GM21786 (cell line): Measurements from ENCODE around the gene NMRAL1.

ENCODE experiments used
- ATAC-seq: cut with Tn5 transposase; IDR thresholded peaks from one replicate; pipeline ENCODE4 v1.9.1; 2021; ENCODE audit not compliant: unreplicated experiment

The NMRAL1 gene

GRCh38 chr16:4467916-4468315 lies 6.5 kb downstream of the NMRAL1 start:
- ATAC-seq = no peak

DNA sequence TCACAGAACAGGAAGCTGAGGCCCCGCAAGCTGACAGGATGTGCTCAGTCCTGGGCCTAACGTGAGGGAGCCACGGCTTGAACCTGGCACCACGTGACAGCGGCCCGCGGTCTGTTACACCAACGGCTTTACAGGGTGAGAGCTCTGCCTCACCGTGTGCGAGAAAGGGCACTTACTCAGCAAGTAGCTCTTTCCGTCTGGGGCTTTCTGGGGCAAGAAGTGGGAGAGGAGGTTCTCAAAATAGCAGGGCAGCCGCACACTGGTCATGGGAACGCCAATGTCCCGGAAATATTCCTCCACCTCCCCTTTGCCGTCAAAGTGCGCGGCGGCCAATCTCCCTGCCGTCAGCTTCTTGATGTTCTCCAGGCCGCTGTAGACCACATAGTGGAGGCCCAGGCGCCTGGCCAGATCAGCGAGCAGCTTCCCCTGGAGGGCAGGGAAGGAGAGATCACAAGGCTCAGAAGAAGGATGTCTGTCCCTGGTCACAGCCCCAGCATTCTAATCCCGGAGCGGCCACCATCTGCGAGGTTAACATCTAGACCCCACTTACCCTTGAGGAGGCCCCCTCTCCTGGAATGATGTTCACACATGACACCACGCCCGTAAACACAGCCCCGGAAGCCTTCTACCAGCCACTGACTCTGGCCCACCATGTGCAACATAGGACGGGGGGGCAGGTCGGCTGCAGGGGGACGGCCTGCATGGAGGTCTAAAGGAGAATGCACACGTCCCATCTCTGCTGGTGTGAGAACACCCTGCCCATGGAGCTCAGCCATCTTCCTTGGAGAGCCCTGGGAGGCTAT lies 8.2 kb downstream of the NMRAL1 start:
- no peak for ATAC-seq

DNA sequence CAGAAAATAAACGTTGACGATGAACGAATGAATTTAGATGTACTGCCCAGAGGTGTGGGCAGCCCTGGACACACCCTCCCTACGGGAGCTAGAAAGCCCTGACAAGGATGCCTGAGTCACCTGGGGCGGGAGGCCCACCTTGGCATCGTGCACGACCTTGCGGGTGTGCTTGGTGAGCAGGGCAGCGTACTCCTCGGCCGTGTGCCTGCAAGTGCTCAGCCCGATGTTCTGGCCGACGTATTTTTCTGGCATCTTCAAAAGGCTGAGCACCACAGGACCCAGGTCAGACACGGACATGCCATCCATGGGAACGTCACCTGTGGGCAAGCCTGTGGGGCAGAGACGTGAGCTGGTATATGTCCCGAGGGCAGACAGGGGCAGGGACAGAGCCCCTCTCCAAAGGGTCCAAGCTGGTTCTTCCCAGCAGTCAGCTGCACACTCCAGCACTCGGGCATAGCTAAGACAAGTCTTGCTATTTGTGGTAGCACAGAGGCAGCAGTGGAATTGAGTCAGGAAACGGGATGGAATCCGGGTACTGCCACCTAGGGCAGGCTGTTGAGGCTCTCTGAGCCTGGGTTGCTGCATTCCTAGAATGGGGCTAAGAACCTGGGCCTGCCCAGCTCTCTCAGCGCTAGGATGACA lies 10.8 kb downstream of the NMRAL1 start:
- ATAC-seq = no peak

GRCh38 chr16:4461250-4462085 lies 13.0 kb downstream of the NMRAL1 start:
- ATAC-seq = no peak

GRCh38 chr16:4460936-4461249 lies 13.5 kb downstream of the NMRAL1 start:
- no peak for ATAC-seq

- ATAC-seq = no peak
Measured at GRCh38 chr16:4455951-4456350, 18.5 kb downstream of the NMRAL1 start.

- no peak for ATAC-seq
Measured at GRCh38 chr16:4455081-4455480, 19.3 kb downstream of the NMRAL1 start.

DNA sequence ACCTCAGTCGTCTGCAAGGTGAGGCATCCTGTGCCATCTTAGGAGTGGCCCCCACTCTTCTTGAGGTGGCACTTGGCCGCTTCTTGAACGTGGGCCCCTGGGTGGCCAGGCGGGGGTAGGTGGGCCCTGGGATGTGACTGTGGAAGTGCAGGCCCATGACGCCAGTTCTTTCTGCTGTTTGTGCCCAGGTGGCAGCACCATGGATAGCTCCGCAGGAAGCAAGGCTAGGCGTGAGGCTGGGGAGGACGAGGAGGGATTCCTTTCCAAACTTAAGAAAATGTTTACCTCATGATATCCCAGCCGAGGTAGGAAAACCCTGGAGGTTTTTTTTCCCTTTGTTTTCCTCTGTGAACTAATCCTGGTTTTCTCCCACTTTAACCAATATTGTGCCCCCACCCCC lies 19.8 kb downstream of the NMRAL1 start:
- no peak for ATAC-seq

GRCh38 chr16:4452674-4453073 lies 21.8 kb downstream of the NMRAL1 start:
- no peak for ATAC-seq

DNA sequence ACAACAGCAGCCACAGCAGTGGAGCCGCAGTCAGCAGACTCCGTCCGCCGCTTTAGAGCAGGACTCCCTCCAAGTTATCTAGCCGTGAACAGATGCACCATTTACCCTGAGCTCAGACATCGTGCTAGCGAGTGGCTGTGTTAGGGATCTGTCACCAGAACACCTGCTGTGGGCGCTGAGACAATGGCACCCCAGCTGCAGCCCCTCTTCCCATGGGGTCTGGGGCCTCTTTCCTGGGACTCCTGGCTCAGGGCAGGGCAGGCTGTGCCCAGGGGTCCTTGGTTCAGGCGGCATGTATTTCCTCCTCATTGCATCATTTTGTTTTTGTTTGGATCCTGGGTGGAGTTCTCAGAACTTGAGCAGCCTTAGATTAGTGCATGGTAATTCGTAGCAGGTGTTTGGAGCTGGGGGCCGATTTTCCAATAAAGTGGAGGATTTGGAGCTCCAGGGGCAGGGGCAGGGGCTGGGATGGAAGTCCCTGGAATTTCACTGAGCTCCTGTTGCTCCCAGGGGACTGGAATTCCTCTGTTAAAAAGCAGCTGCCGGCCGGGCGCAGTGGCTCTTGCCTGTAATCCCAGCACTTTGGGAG lies 23.4 kb downstream of the NMRAL1 start:
- ATAC-seq = no peak

GRCh38 chr16:4450430-4450829 lies 24.0 kb downstream of the NMRAL1 start:
- no peak for ATAC-seq

DNA sequence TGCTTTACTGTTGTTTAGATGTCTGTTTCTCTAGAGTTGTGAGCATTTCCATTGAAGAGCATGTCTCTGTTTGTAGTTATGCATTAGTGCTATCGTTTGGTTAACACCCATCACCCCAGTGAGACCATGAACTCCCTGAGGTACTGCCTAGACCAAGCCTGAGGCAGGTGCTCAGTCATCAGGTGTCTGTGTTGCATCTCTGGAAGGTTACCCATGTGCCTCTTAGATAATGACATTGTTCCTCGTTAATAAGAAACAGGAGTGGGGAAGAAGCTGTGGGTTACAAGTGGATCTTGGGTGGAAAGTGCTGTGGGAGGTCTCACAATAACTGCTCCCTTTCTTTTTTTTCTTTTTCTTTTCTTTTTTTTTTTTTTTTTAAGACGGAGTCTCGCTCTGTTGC lies 30.4 kb downstream of the NMRAL1 start:
- no peak for ATAC-seq

DNA sequence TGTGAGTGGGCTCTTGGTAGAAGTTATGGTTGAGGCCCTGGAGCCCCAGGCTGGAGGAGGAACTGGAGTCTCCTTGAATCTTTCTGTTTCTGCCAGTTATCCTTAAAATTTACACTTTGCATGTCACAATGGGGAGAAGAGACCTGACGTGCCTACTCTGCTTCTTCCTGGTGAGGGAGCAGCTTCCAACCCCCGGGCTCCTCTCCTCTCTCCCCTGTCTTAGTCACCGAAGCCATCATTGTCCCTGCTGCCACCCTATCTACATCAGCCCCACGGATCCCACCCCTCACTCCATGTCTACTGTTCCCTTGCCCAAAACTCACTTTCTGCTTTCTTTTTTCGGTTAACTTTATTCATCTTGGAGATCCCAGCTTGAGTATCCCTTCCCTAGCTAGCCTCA lies 31.2 kb downstream of the NMRAL1 start:
- ATAC-seq = no peak

- no peak for ATAC-seq
Measured at GRCh38 chr16:4442371-4442770, 32.1 kb downstream of the NMRAL1 start.

DNA sequence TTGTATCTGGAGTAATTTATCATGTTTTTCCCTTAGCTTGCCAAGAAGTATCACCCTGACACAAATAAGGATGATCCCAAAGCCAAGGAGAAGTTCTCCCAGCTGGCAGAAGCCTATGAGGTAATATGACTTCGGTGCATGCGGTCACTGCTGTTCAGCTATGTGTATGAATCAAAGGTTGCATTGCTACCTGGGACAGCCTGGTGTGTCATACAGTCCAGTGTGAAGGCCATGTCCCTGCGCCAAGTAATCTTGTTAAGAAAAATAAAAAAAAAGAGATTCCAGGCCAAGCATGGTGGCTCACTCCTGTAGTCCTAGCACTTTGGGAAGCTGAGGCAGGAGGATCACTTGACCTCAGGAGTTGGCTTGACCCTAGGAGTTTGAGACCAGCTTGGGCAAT lies 37.1 kb downstream of the NMRAL1 start:
- ATAC-seq = no peak

GRCh38 chr16:4435337-4436067 lies 38.9 kb downstream of the NMRAL1 start:
- no peak for ATAC-seq

GRCh38 chr16:4433914-4434787 lies 40.3 kb downstream of the NMRAL1 start:
- no peak for ATAC-seq

DNA sequence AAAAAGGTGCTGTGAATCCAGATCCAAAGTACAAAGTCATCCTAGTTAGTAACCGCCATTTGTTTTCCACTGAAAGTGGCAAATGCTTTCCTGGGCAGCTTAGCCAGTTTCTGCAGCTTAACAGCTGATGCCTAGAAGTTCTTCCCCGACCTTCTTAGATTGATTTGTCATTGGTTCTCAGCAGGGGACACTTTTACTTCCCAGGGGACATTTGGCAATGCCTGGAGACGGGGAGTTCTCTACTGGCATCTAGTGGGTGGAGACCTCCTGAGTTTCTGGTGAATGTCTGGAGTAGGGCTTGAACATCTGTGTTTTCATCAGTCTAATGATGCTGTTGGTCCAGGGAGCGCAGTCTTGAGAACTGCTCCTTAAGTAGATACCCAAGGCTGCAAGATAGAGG lies 41.2 kb downstream of the NMRAL1 start:
- no peak for ATAC-seq

DNA sequence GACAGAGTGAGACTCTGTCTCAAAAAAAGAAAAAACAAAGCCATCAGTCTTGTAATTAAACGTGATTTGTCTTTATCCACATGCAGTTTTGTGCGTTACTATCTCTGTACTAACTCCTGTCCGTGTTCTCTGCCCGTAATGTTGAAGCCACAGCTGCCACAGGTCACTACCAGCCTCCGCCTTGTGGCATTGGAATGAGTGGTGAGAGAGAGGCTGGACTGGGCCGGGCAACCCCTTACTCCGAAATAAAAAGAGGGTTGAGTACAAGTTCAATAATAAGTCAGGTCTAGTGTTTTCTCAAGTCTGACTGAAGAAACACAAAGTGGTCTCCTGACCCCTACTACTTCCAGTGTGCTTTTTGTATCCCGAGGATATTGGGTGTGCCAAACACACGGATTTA lies 43.4 kb downstream of the NMRAL1 start:
- no peak for ATAC-seq

DNA sequence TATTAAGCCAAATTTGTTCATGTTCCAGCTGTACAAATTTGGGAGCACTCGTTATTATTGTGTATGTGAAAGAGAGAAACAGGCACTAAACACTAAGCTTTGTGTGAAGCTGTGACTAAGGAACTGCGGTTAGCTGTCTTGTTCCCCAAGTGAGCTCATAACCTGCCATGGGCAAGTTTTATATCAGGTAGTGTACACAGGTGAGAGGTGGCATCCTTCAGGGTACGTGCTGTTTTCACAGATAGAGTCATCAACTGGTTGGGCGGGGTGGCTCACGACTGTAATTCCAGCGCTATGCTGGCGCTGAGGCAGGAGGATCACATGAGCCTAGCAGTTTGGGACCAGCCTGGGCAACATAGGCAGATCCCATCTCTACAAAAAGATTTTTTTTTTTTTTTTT lies 45.9 kb downstream of the NMRAL1 start:
- no peak for ATAC-seq
